Measurements from ENCODE around the gene PTTG1IP2.

PTTG1IP2 gene

DNA sequence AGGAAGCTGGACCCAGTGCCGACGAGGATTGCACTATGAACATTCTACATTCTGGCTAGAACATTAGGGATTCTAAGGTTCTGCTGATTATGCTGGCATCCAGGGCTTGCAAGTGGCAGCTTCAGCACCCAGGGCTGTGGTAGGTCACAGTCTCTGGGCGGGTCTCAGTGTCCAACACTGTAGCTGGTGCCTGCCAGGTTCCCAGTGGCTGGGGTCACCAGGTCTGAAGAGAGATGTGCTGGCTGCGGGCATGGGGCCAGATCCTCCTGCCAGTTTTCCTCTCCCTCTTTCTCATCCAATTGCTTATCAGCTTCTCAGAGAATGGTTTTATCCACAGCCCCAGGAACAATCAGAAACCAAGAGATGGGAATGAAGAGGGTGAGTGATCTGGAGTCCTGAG is at the start of gene PTTG1IP2:
Gene PTTG1IP2, plus strand, starts transcription at position 86 of the 400 bp plus-strand sequence. Its CDS starts 148 bp downstream, at position 234.
- ChIA-PET CTCF (interaction anchor here (5.8 kb wide), 1 partner anchor 15 kb away, joined by 27 read pairs; no protein-coding TSS in a partner anchor), POLR2A (no interaction called here)
- no peak for DNase-seq (ENCODE audit: extremely low spot score)
- TF ChIP-seq, protein P1, sequence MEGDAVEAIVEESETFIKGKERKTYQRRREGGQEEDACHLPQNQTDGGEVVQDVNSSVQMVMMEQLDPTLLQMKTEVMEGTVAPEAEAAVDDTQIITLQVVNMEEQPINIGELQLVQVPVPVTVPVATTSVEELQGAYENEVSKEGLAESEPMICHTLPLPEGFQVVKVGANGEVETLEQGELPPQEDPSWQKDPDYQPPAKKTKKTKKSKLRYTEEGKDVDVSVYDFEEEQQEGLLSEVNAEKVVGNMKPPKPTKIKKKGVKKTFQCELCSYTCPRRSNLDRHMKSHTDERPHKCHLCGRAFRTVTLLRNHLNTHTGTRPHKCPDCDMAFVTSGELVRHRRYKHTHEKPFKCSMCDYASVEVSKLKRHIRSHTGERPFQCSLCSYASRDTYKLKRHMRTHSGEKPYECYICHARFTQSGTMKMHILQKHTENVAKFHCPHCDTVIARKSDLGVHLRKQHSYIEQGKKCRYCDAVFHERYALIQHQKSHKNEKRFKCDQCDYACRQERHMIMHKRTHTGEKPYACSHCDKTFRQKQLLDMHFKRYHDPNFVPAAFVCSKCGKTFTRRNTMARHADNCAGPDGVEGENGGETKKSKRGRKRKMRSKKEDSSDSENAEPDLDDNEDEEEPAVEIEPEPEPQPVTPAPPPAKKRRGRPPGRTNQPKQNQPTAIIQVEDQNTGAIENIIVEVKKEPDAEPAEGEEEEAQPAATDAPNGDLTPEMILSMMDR (IDR thresholded peaks at IDR 0.05; ENCODE audit: control extremely low read depth, extremely low read depth, low read depth, missing control alignments), result no peak

DNA sequence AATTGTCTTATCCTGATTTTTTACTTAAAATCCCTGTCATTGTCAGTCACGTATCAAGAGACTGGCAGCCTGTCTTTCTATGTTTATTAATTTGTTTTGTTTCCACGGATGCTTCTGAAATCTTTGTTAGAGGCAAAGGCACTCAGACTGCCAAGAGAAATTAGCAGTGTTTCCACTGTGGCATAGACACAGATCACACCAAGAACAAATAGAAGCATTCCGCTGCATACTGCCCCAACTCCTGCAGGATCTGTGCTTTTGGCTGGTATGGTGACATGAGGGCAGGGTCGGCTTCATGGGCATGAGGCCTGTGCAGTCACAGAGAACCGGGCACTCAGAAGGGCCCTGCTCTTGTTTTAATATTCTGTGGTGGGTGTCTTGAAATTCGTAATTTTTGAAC is 47.8 kb upstream of the PTTG1IP2 start:
- DNase-seq (ENCODE audit: extremely low spot score), result no peak
- ChIA-PET POLR2A (no interaction called here), CTCF (interaction anchor here (1.4 to 2.7 kb wide), 5 partner anchors 8 to 268 kb away, joined by 3 to 14 read pairs (median 5); partner anchors contain the start of genes STEAP1 and STEAP2)
- TF ChIP-seq, protein P1 (IDR thresholded peaks at IDR 0.05; ENCODE audit: control extremely low read depth, extremely low read depth, low read depth, missing control alignments), result no peak

DNA sequence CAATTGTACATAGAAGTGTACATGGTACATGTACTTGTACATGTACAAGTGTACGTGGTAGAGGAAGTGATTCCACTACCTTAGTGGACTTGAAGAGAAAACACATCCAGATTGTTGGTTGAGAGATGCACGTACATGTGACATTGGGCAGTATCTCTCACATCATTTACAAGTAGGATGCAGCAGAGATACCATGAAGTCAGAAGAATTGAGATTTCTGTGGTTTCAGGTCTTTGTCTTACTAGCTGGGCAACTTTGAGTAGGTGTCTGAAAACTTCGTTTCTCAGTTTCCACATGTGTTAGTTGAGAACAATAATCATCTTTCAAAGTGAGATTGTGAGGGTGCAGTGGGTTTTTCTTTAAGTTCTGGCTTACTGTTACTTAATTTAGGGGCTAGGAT is 44.7 kb upstream of the PTTG1IP2 start:
- DNase-seq (ENCODE audit: extremely low spot score), result peak; percentile 36
- TF ChIP-seq, protein P1 (IDR thresholded peaks at IDR 0.05; ENCODE audit: control extremely low read depth, extremely low read depth, low read depth, missing control alignments), result no peak
- CTCF ChIA-PET, result interaction anchor here (1.5 kb wide), 1 partner anchor 13 kb away, joined by 3 read pairs; no protein-coding TSS in a partner anchor
- POLR2A ChIA-PET, result no interaction called here

DNA sequence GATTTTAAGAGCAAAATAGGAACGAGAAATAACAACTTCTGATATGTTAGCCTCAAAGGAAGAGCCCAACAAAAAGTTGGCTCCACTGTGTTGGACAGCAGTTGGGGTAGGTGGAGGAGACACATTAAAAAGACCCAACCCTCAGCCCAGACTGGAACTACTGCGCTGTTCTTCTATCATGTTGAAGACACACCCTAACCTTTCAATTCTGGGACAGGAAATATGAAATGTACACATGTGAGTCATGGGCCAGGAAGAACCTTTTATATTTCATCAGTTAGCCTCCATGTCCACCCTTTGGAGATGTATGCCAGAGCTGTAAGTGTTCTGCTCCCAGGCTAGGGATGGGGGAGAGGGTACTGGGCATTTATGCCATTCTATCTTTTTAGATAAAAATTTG is 44.1 kb upstream of the PTTG1IP2 start:
- DNase-seq (ENCODE audit: extremely low spot score), result no peak
- TF ChIP-seq, protein P1 (IDR thresholded peaks at IDR 0.05; ENCODE audit: control extremely low read depth, extremely low read depth, low read depth, missing control alignments), result no peak
- ChIA-PET POLR2A (no interaction called here), CTCF (interaction anchor here (1.5 to 7.3 kb wide), 4 partner anchors 14 to 271 kb away, joined by 3 to 78 read pairs (median 29); partner anchors contain the start of gene STEAP1)

DNA sequence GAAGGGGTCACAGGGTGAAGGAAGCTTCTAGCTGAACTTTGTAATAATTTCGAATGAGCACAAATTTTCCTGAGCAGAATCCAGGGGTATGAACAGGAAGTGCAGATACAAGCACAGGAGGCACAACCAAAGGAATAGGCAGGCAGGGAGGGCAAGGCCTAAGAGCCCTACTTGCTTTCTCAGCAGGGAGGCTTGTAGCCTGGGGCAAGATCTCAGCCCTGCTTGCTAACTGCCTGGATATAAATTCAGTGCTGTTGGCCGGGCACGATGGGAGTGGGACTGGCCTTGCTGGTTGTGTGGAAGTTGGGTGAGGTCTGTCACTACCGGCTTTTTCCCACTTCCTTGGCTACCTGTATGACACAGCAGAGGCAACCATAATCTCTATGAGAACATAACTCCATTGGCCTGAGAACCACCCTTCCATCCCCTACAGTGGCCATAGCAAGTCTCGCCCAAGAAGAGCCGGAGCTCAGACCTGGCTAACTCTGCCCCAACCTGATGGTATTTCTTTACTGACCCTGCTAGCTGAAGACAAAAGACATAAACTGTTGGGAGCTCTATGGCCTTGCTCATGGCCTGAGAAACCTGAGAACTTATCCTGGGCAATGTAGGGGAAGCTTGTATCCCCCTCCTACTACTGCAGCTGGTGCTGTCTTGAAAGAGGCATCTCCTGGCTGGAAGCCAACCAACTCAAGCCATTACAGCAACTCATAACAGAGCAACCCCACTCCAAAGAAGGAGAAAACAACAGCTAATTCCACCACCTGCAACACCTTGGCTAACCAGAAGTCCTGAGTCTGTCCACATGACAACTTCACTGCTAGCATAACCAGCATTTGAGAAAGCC is 38.6 kb upstream of the PTTG1IP2 start:
- DNase-seq (ENCODE audit: extremely low spot score), result no peak
- ChIA-PET CTCF (interaction anchor here (1.0 to 7.3 kb wide), 7 partner anchors 10 to 277 kb away, joined by 3 to 78 read pairs (median 9); partner anchors contain the start of gene STEAP1), POLR2A (no interaction called here)
- TF ChIP-seq, protein P1 (IDR thresholded peaks at IDR 0.05; ENCODE audit: control extremely low read depth, extremely low read depth, low read depth, missing control alignments), result no peak

DNA sequence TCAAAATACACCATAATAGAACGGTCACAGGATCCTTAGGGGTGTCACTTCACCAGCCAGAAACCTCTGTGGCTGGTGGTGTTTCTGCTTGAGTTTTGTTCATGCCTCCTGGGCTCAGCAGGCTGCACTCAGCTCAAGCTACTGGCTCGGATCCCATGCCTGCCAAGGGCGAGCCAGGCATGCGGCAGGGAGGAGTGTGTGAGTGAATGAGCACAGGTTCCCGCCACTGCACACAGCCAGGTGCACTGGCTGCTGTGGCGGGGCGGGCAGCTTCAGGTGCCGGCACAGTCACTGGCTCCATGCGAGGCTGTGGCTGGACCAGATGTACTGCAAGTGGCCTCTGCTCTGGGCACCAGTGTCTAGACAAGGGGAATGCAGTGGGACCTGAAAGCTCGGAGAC is 36.7 kb upstream of the PTTG1IP2 start:
- ChIA-PET CTCF (interaction anchor here (1.1 to 7.3 kb wide), 6 partner anchors 13 to 279 kb away, joined by 3 to 78 read pairs (median 8); partner anchors contain the start of gene STEAP1), POLR2A (no interaction called here)
- no peak for DNase-seq (ENCODE audit: extremely low spot score)
- TF ChIP-seq, protein P1 (IDR thresholded peaks at IDR 0.05; ENCODE audit: control extremely low read depth, extremely low read depth, low read depth, missing control alignments), result no peak

Measured in GM10248 (cell line).